ENCODE measurements around the gene CBFA2T3.
A peak's percentile ranks its signal among the peaks of the same experiment; 100 is the strongest.
"Not testable (repeated sequence)": the region's sequence is repeated elsewhere in the genome, so short reads cannot be mapped to it uniquely, and the experiment has no call there.

Gene CBFA2T3

DNA sequence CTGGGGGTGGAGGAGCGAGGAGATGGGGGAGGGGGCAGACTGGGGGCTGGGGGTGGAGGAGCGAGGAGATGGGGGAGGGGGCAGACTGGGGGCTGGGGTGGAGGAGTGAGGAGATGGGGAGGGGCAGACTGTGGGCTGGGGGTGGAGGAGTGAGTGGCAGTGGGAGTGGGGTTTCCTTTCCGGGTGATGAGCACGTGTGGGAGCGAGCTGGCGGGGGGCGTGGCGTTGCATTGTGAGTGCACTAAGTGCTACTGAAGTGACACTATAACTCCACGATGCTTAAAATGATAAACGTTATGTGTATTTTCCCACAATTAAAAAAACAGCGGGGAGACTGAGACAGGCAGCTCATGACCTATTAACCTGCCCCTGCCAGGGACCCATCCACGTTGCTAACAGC lies 46.3 kb downstream of the CBFA2T3 start:
- H3K27ac ChIP-seq = no peak overlapping the region
- H3K4me3 ChIP-seq = no peak overlapping the region

DNA sequence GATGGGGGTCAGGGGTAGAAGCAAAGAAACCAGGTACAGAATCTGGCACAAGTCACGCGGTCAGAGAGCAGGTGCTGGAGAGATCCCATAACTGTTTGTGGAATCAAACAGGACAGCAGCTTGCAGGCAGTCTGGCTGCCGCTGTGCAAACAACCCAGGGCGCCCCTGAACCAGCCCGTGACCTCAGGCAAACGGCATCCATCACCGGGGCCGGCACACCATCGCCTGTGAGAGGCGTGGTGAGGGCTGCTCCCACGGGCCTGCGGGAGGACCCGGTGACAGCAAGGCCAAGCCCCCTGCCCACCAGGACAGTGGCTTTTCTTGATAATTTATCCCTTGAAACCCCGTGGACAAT lies 47.9 kb downstream of the CBFA2T3 start:
- no peak overlapping the region for H3K27ac ChIP-seq
- no peak overlapping the region for H3K4me3 ChIP-seq

- no peak overlapping the region for H3K4me3 ChIP-seq
- H3K27ac ChIP-seq = no peak overlapping the region
Measured at GRCh38 chr16:88928405-88929090, 48.5 kb downstream of the CBFA2T3 start.

DNA sequence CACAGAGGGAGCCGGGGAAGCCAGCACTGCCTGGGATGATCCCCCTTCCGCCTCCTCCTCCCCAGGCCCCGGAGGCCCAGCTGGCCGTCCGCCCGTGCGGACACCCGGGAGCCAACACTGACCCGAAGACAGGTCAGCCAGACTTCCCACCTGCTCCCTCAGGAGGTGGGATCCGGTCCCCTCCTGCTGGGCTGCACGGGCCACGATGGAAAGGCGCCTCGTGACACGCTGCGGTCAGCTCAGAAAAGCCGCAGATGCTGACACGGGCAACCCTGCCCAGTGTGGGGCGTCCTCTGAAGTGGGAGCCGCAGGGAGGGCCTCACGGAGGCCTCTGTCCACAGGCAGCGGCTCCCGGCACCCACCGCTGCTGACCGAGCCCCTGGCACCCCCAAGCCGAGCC lies 49.3 kb downstream of the CBFA2T3 start:
- H3K4me3 ChIP-seq = no peak overlapping the region
- no peak overlapping the region for H3K27ac ChIP-seq

- H3K4me3 ChIP-seq = no peak overlapping the region
- H3K27ac ChIP-seq = no peak overlapping the region
Measured at GRCh38 chr16:88927010-88927409, 50.0 kb downstream of the CBFA2T3 start.

GRCh38 chr16:88926374-88926990 lies 50.5 kb downstream of the CBFA2T3 start:
- no peak overlapping the region for H3K27ac ChIP-seq

GRCh38 chr16:88925540-88925887 lies 51.5 kb downstream of the CBFA2T3 start:
- no peak overlapping the region for H3K27ac ChIP-seq
- no peak overlapping the region for H3K4me3 ChIP-seq

More at GRCh38 chr16:88926374-88926990, 50.5 kb downstream of the CBFA2T3 start:
- no peak overlapping the region for H3K4me3 ChIP-seq

DNA sequence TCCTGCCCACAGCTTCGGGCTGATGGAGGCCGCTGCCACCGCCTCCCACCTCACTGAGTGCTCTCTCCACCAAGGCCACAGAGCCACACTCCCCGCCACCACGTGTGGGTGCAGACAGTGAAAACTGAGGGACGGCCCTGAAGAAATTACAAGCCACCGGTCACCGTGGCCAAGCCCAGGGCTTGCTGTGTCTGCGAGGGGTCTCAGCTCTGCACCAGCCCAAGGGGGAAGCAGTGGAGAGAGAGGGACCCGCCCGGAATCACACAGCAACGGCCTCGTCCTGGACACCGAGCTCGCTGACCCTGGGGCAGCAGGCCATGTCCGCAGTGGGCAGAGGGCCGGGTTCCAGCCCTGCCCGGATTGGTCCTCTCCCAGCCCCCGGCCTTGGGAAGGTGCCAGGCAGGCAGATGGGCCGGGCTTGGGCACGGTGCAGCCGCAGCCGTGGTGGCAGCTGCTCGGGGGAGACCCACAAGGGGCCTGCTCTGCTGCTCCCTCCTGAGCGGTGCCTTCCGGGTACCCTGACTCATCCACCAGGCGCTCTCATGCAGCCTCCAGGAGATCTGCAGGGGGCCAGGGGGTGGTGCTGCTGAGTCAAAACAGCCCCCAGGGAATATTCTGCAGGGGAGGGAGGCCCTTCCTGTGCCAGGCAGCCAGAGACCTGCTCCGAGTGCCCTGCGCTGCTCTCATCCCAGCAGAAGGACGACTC lies 52.0 kb downstream of the CBFA2T3 start:
- no peak overlapping the region for H3K4me3 ChIP-seq
- H3K27ac ChIP-seq = peak overlapping the region in 2 of 21 experiments; percentile 5 to 32

GRCh38 chr16:88923926-88924833 lies 52.8 kb downstream of the CBFA2T3 start:
- Histone ChIP-seq H3K4me3 (no peak overlapping the region), H3K27ac (peak overlapping the region in 2 of 21 experiments; percentile 5 to 32)

- Histone ChIP-seq H3K4me3 (no peak overlapping the region), H3K27ac (peak overlapping the region in 2 of 21 experiments; percentile 16 to 57)
Measured at GRCh38 chr16:88923450-88923849, 53.6 kb downstream of the CBFA2T3 start.

DNA sequence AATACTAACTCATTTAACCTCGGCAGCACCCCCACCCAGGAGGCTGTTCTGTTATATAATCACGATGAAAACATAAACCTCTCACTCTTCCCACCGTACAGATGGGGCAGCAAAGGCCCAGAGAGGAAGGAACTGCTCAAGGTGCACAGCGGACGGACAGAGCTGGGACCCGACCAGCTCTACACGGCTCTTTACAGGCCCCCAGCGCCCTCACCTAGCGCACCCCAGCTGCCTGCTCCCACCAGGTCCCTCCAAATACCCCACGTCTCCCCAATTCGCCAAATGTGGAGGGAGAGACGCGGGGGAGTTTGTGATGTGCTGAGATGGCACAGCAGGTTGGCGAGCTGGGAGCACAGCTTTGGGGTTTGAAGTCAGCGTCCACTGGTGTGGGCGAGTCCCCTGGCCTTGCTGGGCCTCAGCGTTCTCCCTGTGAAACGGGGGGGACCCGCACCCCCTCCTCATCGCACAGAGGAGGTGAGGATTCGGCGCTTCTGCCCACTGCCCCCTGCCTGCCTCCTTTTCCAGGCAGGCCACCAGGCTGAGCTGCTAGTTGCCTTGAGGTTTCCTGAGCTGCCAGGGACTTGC lies 54.1 kb downstream of the CBFA2T3 start:
- Histone ChIP-seq H3K4me3 (no peak overlapping the region), H3K27ac (peak overlapping the region in 8 of 21 experiments; percentile 16 to 69 (median 50))

DNA sequence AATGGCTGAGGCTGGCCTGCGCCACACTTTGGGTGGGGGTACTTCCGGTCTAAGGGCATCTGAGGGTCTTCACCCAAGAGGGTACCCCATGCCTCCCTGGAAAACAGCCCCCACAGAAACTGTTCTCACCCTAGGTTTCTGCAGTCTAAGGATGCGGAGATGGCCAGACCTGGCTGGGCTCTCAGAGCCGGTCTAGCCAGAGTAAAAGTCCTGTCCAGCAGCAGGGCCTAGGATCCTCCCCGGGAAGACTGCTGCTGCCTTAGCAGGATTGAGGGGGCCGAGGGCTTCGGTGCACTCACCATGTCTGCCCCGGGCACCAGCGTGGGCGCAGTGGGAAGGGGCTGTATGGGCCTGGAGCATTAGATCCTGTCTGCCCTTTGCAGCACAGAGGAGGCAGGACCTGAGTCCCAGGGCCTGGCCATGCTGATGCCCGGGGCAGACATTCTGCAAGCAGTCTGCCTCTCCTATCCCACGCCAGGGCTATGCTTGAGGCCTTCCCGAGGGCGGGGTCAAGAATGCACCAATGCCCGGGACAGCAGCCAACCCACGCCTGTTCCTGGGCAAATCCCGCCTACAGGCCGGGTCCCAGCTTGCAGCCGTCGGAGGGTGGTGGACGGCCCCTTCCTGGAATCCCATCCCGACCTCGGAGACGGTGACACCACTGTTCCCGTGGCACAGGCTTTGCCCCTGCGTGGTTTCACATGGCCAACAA lies 54.7 kb downstream of the CBFA2T3 start:
- Histone ChIP-seq H3K27ac (peak overlapping the region in 16 of 21 experiments; percentile 7 to 77 (median 58)), H3K4me3 (peak overlapping the region in 1 of 7 experiments; percentile 10)

- Histone ChIP-seq H3K27ac (peak overlapping the region in 18 of 21 experiments; percentile 7 to 77 (median 54)), H3K4me3 (peak overlapping the region in 1 of 7 experiments; percentile 10)
Measured at GRCh38 chr16:88921591-88921990, 55.4 kb downstream of the CBFA2T3 start.

DNA sequence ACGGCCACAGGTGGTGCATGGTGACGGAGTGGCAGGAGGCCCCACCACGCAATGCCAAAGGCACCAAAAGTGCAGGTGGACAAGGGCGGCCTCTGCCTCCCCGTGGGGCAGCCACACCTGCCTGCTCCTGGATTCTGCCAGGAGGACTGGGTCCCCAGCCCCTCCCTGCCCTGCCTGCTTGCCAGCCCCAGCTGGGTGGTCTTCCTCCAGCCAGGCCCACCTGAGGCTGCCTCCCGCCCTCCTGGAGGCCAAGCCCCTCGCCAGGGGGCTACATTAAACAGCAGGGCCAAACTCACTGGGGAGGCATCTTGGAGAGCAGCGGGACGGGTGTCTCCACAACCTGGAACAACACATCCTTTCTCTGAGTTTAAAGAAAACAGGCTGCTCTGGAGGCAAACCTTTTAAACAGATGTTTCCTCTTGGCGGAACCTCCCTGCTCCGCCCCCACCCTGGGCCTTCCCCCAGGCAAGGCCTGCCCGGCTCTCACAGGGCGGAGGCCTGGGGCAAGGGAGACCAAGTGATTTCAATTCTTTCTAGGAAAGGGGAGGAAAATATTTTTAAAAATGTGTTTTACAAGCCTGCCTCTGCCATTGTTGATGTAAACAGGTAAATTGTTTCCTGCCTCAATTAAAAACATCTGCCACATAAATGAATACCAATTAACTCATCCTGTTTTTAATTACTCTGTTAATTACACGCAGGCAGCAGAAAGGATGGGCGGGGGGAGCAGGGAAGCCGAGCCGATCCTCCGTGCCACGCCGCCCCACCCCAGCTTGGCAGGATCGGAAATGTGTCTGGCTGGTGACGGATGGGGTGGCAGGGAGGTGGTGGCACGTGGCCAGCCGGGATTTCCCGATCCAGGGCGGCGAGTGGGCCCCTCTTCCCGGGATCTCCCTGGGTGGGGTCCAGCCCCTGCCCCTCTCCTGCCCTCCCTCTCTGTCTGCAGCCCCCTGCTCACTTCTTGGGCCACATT lies 56.1 kb downstream of the CBFA2T3 start:
- Histone ChIP-seq H3K4me3 (no peak overlapping the region), H3K27ac (peak overlapping the region in 18 of 21 experiments; percentile 16 to 77 (median 55))

DNA sequence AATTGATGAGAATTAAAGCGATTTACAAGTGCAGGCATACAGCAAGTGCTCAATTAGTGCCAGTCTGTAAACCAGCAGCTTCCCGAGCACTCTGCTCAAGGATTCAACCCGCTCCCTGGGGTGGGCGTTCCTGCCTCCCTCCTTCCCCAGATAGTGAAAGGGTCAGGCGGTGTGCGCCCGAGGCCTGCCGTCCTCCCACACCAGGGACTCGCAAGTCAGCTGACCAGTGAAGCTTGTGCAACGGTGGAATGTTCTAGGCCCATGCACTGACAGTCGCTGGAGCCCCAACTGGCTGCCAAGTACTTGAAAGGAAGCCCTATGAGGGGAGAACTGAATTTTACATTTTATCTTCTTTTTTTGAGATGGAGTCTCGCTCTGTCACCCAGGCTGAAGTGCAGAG lies 57.1 kb downstream of the CBFA2T3 start:
- H3K27ac ChIP-seq = no peak overlapping the region
- H3K4me3 ChIP-seq = no peak overlapping the region

DNA sequence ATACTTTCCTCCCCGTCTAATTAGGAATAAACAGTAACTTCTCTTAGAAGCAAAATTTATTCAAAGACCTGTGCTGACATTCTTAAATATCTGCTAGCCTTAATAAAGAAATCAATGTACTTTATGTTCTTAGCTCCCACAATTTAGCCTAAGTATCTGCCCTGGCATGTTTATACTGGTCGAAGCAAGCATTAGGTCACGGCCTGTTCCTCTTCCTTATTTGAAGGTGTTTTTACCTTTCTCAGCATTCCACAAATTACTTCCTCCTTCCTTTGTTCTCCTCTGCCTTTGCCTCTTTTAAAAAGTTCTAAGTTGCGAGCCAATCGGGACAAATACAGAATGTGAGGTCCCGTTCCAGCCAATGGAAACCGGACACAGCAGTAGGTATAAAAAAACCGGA lies 58.1 kb downstream of the CBFA2T3 start:
- not testable (repeated sequence) for H3K27ac ChIP-seq, H3K4me3 ChIP-seq

DNA sequence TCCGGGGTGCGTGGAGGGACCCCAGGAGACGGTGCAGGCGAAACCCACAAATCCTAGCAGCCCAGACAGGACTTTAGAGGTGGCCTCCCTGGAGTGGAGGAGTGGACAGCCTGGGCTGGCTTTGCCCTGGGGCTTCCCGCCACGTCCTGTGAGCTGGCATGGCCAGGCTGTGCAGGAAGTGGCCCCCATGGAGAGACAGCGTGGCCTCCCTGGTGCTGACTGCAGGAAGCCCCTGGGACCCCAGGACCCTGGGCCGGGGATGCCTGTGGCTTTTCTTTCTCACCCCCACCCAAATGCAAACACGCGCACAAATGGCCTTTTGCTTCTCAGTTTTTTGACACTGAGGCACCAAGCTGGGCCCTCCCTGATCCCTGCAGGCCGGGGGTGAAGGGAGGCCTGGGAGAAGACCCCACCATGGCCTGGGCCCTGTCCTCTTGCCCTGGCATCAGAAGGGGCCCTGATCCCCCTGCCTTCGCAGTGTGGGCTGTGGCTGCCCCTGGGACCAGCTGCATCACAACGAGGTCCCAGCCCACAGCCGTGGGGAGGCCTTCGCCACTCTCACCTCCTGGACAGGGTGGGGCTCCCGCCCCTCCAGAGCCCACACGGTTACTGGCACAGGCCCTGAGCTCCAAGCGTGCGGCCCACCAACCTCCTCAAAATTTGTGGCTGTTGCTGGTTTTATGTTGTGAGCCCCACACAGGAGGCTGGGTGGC lies 58.9 kb downstream of the CBFA2T3 start:
- no peak overlapping the region for H3K4me3 ChIP-seq
- no peak overlapping the region for H3K27ac ChIP-seq
